Camera-type eye (tissue), 1 donor: Measurements from ENCODE around the gene MYO5C. TPM values are rescaled to one million over a fixed set of nuclear protein-coding genes. Genes with fewer than 3 reads are reported as not detected.

Experiments used
- total RNA-seq: library from RNA; depleted of rRNA; stranded (reverse); fragments of >200 nt; gene quantifications from one replicate; pipeline ENCODE4 v1.2.3, GENCODE V29; 2014

MYO5C gene, protein sequence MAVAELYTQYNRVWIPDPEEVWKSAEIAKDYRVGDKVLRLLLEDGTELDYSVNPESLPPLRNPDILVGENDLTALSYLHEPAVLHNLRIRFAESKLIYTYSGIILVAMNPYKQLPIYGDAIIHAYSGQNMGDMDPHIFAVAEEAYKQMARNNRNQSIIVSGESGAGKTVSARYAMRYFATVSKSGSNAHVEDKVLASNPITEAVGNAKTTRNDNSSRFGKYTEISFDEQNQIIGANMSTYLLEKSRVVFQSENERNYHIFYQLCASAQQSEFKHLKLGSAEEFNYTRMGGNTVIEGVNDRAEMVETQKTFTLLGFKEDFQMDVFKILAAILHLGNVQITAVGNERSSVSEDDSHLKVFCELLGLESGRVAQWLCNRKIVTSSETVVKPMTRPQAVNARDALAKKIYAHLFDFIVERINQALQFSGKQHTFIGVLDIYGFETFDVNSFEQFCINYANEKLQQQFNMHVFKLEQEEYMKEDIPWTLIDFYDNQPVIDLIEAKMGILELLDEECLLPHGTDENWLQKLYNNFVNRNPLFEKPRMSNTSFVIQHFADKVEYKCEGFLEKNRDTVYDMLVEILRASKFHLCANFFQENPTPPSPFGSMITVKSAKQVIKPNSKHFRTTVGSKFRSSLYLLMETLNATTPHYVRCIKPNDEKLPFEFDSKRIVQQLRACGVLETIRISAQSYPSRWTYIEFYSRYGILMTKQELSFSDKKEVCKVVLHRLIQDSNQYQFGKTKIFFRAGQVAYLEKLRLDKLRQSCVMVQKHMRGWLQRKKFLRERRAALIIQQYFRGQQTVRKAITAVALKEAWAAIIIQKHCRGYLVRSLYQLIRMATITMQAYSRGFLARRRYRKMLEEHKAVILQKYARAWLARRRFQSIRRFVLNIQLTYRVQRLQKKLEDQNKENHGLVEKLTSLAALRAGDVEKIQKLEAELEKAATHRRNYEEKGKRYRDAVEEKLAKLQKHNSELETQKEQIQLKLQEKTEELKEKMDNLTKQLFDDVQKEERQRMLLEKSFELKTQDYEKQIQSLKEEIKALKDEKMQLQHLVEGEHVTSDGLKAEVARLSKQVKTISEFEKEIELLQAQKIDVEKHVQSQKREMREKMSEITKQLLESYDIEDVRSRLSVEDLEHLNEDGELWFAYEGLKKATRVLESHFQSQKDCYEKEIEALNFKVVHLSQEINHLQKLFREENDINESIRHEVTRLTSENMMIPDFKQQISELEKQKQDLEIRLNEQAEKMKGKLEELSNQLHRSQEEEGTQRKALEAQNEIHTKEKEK (N-terminal part only)
- total RNA-seq: 18.4 TPM

DNA sequence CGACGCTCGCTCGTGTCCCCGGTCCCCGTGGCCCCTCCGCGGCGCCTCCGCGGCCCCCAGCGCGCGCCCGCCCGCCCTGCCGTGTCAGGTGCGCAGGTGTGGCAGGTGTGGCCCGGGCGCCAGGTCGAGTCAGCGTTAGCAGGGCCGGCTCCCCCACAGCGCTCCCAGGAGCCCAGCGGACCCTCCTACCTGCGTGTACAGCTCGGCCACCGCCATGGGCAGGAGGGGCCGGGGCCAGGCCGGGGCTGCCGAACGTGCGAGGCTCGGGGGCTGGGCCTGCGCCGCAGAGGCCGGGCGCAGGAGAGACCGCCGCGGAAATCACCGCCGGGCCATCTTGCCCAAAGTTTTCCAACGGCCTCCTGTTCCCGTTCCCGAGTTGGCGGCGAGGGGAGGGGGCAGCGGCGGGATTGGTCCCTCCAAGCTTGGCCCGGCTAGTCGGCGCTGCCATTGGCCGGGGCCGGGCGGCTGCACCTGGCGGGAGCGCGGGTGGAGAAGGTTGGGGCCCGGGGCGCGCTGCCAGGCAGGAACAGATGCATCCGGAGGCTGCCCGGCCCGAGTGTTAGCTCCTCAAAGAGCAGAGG, at the start of gene MYO5C:
Gene MYO5C, minus strand, starts transcription at position 384 of the 581 bp plus-strand sequence. Its CDS starts 168 bp downstream, at position 216.

GRCh38 chr15:52191207-52191606, 104.4 kb downstream of the MYO5C start, which contains the start of gene GNB5:
TSS of gene GNB5 (minus strand) at chr15:52191392. CDS start at chr15:52184676, 6,716 bp downstream.

Other genes with a start within 250 kb of the MYO5C start
- not detected for gene BCL2L10, start 183.0 kb downstream of the MYO5C start, total RNA-seq
- gene GNB5, start 104.4 kb downstream of the MYO5C start, total RNA-seq: 88.6 TPM
- gene MYO5A, start 233.1 kb upstream of the MYO5C start, total RNA-seq: 61.8 TPM